IPS-18a (cell line): ENCODE measurements around the gene ZNF607.
A peak's percentile ranks its signal among the peaks of the same experiment; 100 is the strongest.
"Not testable (repeated sequence)": the region's sequence is repeated elsewhere in the genome, so short reads cannot be mapped to it uniquely, and the experiment has no call there.

Experiments used
- H3K27ac ChIP-seq: one replicate; pipeline ENCODE4 v1.5.1; 2013; ENCODE audit warnings: low read length
- H3K27me3 ChIP-seq: one replicate; pipeline ENCODE4 v1.6.1; 2013; ENCODE audit warnings: mild to moderate bottlenecking, low read length; ENCODE audit not compliant: control insufficient read depth, insufficient read depth
- H3K36me3 ChIP-seq: one replicate; pipeline ENCODE4 v1.6.1; 2013; ENCODE audit warnings: low read depth, low read length; ENCODE audit not compliant: control insufficient read depth
- H3K4me1 ChIP-seq: one replicate; pipeline ENCODE4 v1.6.1; 2013; ENCODE audit warnings: low read depth, low read length; ENCODE audit not compliant: control insufficient read depth
- H3K4me3 ChIP-seq: one replicate; pipeline ENCODE4 v1.5.1; 2013; ENCODE audit warnings: low read length
- H3K9ac ChIP-seq: one replicate; pipeline ENCODE4 v1.6.1; 2013; ENCODE audit warnings: mild to moderate bottlenecking, low read length, moderate library complexity
- H3K9me3 ChIP-seq: one replicate; pipeline ENCODE4 v1.6.1; 2013; ENCODE audit warnings: low read depth, low read length; ENCODE audit not compliant: control insufficient read depth

The ZNF607 gene

DNA sequence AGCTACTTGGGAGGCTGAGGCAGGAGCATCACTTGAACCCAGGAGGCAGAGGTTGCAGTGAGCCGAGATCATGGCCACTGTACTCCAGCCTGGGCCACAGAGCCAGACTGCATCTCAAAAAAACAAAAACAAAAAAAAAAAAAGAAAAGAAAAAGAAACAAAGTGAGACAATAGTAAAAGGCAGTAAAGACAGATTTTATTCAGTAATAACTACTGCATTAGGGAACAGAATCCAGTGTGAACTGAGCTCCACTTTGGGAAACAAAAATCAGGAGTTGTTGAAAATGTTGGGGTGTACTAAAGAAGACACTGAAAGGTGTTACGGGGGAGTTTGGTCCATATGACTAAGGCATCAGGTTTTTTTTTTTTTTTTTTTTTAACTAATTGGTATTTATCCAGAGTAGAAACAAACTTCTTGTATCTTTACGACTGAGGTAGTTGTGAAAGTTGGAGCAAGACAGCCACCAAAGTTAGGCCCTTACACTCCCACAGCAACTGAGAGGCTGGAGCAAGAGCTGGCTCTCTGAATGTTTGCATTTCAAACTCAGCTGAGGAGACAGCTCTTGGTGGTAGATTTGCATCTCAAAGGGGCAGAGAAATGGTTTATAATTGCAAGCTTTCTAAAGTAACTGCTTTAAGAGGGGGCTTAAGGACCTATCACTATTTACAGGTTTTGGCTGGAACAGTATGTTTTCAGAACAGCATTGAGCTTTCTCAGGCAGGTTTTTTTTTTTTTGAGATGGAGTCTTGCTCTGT is 24.2 kb downstream of the ZNF607 start:
- peaks cover 7% of the 10 kb centered on the region for H3K4me1 ChIP-seq
- H3K9me3 ChIP-seq: no peaks in the 10 kb centered on the region
- H3K27ac ChIP-seq: no peak overlapping the region
- no peak overlapping the region for H3K4me3 ChIP-seq
- H3K27me3 ChIP-seq: peaks cover 32% of the 10 kb centered on the region
- H3K9ac ChIP-seq: no peak overlapping the region
- H3K36me3 ChIP-seq: peaks cover 18% of the 10 kb centered on the region

- Histone ChIP-seq H3K4me1 (peaks cover 7% of the 10 kb centered on the region), H3K4me3 (no peak overlapping the region)
Measured at GRCh38 chr19:37692956-37693620, 26.5 kb downstream of the ZNF607 start.

DNA sequence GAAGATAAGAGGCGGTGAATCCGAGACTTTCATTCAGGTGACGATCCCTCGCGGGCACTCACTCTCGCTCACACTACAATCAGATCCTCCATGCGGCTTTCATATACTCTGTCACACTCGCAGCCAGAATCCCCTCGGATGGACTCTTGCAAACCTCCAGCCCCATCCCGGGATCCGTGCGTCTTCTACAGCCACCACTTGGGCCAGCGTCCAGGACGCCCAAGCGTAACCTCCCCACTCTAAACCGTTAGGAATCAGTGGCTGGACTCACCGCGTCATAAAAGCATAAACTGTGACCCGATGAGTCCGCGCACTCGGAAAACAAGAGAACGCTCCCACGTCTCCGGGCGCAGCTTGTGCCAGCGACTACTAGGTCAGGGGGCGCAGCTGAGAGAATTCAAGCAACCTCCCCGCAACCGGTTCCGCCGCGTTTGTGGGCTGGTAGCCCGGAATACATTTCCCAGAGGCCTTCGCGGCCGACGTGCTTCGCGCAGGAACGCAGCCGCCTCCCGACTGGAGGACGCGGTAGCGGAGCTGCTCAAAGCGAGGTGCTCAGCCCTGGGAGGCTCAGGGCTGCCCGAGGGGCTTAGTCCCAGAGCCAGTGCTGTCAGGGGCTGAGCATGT is 27.6 kb downstream of the ZNF607 start:
- peaks cover 7% of the 10 kb centered on the region for H3K4me1 ChIP-seq
- no peak overlapping the region for H3K27ac ChIP-seq
- H3K9me3 ChIP-seq: no peaks in the 10 kb centered on the region
- H3K27me3 ChIP-seq: peaks cover 32% of the 10 kb centered on the region
- peak overlapping the region; percentile 61 for H3K9ac ChIP-seq
- H3K36me3 ChIP-seq: peaks cover 5% of the 10 kb centered on the region
- peak overlapping the region; percentile 93 for H3K4me3 ChIP-seq

More at GRCh38 chr19:37692956-37693620, 26.5 kb downstream of the ZNF607 start:
- Histone ChIP-seq H3K36me3 (peaks cover 6% of the 10 kb centered on the region), H3K27ac (no peak overlapping the region), H3K9me3 (no peaks in the 10 kb centered on the region), H3K27me3 (peaks cover 32% of the 10 kb centered on the region), H3K9ac (no peak overlapping the region)

DNA sequence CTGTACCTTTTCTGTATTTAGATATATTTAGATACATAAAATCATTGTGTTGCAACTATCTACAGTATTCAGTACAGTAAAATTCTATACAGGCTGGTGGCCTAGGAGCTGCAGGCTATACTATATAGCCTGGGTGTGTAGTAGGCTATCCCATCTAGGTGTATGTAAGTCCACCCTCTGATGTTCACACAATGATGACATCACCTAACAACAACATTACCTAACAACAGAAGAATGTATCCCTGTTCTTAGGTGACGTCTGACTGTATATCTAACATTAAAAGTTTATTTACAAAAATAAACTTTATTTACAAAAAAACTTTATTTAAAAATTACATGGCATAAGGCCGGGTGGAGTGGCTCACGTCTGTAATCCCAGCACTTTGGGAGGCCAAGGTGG is 36.0 kb downstream of the ZNF607 start:
- Histone ChIP-seq H3K36me3 (no peaks in the 10 kb centered on the region), H3K4me3 (no peak overlapping the region), H3K9me3 (peaks cover 8% of the 10 kb centered on the region), H3K27me3 (no peaks in the 10 kb centered on the region), H3K27ac (no peak overlapping the region), H3K4me1 (no peaks in the 10 kb centered on the region), H3K9ac (no peak overlapping the region)

GRCh38 chr19:37669450-37669914 is 50.1 kb downstream of the ZNF607 start:
- Histone ChIP-seq H3K4me1 (no peaks in the 10 kb centered on the region), H3K27ac (no peak overlapping the region), H3K4me3 (no peak overlapping the region), H3K27me3 (no peaks in the 10 kb centered on the region), H3K9ac (no peak overlapping the region), H3K36me3 (no peaks in the 10 kb centered on the region), H3K9me3 (peaks cover 65% of the 10 kb centered on the region)

GRCh38 chr19:37657157-37657556 is 62.4 kb downstream of the ZNF607 start:
- peaks cover 11% of the 10 kb centered on the region for H3K27me3 ChIP-seq
- not testable (repeated sequence) for H3K36me3 ChIP-seq, H3K9ac ChIP-seq, H3K27ac ChIP-seq, H3K4me3 ChIP-seq, H3K9me3 ChIP-seq, H3K4me1 ChIP-seq

DNA sequence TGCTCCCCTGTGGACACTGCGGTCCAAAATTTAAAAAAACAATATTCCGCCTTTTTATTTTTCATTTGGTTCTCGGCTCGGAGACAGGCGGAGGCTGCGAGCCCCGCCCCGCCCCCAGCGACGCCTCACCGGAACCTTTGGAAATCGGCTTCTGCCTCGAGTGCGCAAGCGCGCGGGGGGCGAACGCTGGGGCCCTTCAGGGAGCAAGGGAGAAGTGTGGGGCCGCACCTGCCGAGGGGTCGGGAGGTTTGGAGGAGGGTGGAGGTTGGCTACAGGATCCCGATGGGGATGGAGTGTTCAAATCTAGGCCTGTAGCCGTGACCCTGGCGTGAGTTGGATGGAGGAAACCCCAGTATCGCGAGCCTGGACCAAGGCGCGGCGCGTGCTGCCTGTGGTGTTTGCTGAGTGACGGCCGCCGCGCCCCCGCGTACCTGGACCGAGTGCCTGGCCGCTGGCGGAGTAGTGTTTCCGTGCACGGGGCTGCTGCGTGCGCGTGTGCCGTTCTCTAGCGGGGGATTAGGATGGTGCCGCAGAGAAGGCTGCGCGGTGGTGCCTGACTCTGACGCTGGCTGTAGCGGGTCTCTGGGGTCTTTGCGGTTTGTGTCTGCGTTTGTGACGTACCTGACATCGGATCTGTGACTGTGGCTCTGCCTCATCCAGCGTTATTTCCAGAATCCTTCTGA is 63.7 kb downstream of the ZNF607 start:
- peaks cover 7% of the 10 kb centered on the region for H3K4me1 ChIP-seq
- H3K36me3 ChIP-seq: no peaks in the 10 kb centered on the region
- H3K9ac ChIP-seq: peak overlapping the region; percentile 62
- no peak overlapping the region for H3K27ac ChIP-seq
- H3K9me3 ChIP-seq: no peaks in the 10 kb centered on the region
- peaks cover 11% of the 10 kb centered on the region for H3K27me3 ChIP-seq
- H3K4me3 ChIP-seq: peak overlapping the region; percentile 79

DNA sequence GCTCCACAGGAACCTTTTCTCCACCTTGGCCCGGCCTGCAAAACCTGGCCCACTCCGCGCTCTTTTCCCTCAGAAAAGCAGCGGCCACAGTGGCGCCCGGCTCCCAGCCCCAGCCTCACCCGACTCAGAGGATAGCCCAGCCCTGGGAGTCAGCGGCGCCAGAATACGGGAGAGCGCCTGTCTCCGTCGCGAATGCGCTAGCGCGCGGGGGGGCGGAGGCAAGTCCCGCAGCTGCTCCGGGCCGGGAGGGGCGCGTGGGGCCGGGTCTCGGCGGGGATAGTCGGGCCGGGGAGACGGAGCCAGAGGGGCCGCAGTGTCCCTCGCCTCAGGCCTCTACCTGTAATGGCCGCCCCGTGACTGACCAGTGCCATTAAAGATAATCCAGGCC is 64.3 kb downstream of the ZNF607 start, which contains the start of gene ZFP30:
Gene ZFP30 (minus strand): TSS at position 165 of the 388 bp plus-strand sequence. CDS start 7,643 bp downstream, outside the sequence.
- Histone ChIP-seq H3K27ac (no peak within 1 kb of the TSS), H3K4me1 (peaks cover 7% of the 10 kb centered on the region), H3K27me3 (peaks cover 11% of the 10 kb centered on the region), H3K36me3 (no peaks in the 10 kb centered on the region), H3K4me3 (peak within 1 kb of the TSS; percentile 79), H3K9ac (peak within 1 kb of the TSS; percentile 62), H3K9me3 (no peaks in the 10 kb centered on the region)

- Histone ChIP-seq H3K4me3 (peak overlapping the region; percentile 79), H3K9ac (peak overlapping the region; percentile 62), H3K27ac (no peak overlapping the region), H3K36me3 (no peaks in the 10 kb centered on the region), H3K9me3 (no peaks in the 10 kb centered on the region), H3K27me3 (peaks cover 11% of the 10 kb centered on the region), H3K4me1 (peaks cover 7% of the 10 kb centered on the region)
Measured at GRCh38 chr19:37654629-37655300, 64.8 kb downstream of the ZNF607 start.

DNA sequence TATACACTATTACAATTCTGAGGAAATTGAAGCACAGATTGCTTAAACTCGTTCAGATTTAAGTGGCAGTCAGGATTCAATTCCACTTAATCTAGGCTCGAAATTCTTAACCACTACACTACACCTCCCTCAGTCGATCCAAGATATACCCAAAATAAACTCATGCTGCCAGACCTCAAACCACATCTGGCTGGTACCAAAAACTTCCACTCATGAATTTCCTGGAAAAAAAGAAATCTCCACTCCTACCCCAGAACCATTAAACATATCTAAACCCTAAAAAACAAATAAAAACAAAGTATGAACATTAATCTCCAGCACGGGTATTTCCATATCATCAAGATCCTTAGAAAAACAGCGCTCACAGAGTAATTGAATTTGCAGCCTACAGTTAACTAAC is 65.4 kb downstream of the ZNF607 start:
- Histone ChIP-seq H3K9me3 (no peaks in the 10 kb centered on the region), H3K36me3 (no peaks in the 10 kb centered on the region), H3K4me1 (peaks cover 7% of the 10 kb centered on the region), H3K4me3 (peak overlapping the region; percentile 79), H3K9ac (peak overlapping the region; percentile 62), H3K27me3 (peaks cover 11% of the 10 kb centered on the region), H3K27ac (no peak overlapping the region)
